Fibroblast of lung (primary cell): ENCODE results near the gene CFAP91.

ENCODE experiments used
- EZH2 ChIP-seq: IDR thresholded peaks from 2 replicates; pipeline ENCODE4 v1.5.1; 2012; ENCODE audit warnings: low read length, control low read depth, mild to moderate bottlenecking; ENCODE audit errors: missing control alignments
- TF ChIP-seq, protein P1 (sequence below), 2 donors: IDR thresholded peaks in 1 of 2; conservative IDR thresholded peaks in 1 of 2; 1 replicate in 1 of 2; 2 replicates in 1 of 2; pipeline ENCODE4 v1.5.1; 2011 to 2012; ENCODE audit warnings: low read length in 2 of 2, control low read depth in 1 of 2, inconsistent platforms in 1 of 2, low read depth in 1 of 2, mild to moderate bottlenecking in 1 of 2

DNA sequence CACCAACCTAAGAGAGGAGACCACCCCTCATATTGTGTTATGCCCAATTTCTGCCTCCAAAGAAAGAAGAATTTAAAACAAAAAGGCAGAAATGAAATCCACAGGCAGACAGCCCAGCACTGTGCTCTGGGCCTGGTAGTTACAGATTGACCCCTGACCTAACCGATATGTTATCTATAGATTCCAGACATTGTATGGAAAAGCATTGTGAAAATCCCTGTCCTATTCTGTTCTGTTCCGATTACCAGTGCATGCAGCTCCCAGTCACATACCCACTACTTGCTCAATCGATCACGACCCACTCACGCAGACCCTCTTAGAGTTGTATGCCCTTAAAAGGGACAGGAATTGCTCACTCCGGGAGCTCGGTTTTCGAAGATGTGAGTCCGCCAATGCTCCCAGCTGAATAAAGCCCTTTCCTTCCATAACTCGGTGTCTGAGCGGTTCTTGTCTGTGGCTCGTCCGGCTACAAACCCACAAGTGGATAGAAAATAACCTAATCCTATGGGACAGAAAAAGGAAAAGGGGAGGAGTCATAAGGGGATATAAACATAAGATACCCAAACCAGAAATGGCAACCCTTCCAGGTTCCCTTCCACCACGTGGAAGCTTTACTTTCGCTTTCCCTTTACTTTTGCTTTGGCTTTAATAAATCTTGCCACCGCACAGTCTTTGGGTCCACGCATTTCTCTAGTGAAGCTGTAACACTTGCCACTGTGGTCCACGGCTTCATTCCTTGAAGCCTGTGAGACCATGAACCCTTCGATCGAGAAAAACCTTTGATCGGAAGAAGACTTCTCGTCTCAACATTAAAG is 1.7 kb upstream of the CFAP91 start:
- TF ChIP-seq, protein P1, sequence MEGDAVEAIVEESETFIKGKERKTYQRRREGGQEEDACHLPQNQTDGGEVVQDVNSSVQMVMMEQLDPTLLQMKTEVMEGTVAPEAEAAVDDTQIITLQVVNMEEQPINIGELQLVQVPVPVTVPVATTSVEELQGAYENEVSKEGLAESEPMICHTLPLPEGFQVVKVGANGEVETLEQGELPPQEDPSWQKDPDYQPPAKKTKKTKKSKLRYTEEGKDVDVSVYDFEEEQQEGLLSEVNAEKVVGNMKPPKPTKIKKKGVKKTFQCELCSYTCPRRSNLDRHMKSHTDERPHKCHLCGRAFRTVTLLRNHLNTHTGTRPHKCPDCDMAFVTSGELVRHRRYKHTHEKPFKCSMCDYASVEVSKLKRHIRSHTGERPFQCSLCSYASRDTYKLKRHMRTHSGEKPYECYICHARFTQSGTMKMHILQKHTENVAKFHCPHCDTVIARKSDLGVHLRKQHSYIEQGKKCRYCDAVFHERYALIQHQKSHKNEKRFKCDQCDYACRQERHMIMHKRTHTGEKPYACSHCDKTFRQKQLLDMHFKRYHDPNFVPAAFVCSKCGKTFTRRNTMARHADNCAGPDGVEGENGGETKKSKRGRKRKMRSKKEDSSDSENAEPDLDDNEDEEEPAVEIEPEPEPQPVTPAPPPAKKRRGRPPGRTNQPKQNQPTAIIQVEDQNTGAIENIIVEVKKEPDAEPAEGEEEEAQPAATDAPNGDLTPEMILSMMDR (conservative IDR thresholded peaks at IDR 0.05 in 1 of 2, IDR thresholded peaks at IDR 0.05 in 1 of 2; ENCODE audit: low read depth in 1 of 2, low read length in 2 of 2) = no peak
- TF ChIP-seq EZH2 = no peak
